ENCODE measurements around the gene BICD1.
"Not testable (repeated sequence)": the region's sequence is repeated elsewhere in the genome, so short reads cannot be mapped to it uniquely, and the experiment has no call there.

The BICD1 gene

DNA sequence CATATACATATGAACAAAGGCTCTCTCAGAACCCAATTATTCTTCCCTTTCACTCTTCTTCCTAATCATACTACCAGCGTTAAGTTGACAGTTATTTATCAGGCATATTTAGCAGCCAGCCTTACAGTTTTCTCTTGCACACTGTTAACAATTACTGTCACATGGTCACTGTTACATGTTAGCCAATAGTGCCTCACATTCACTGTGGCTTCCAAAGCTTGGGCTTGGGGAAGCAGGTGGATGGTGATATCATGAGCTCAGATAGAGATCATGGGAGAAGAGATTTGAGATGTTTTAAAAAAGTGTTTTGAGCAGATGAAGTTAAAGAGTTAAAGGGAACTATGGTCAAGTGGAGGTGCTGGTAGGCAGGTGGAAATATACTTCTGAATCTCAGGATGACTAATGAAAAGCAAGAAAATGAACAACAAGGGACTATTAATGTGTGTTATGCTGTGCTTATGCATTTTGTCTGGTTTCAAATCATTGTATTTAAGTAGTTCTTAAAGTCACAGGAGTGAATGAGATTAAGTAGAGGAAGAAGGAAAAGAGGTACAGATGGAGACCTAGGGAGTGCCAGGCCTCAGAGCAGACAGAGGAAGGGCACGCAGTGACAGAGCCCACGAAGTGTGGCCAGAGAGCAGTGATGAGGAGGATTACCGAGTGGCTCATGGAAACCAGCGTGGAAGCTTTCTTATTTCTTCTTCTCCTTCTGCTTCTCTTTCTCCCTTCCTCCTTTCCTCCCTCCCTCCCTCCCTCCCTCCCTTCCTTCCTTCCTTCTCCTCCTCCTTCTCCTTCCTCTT lies 39.6 kb downstream of the BICD1 start:
- DNase-seq = no peak

GRCh38 chr12:32148372-32148771 lies 41.7 kb downstream of the BICD1 start:
- DNase-seq = no peak

DNA sequence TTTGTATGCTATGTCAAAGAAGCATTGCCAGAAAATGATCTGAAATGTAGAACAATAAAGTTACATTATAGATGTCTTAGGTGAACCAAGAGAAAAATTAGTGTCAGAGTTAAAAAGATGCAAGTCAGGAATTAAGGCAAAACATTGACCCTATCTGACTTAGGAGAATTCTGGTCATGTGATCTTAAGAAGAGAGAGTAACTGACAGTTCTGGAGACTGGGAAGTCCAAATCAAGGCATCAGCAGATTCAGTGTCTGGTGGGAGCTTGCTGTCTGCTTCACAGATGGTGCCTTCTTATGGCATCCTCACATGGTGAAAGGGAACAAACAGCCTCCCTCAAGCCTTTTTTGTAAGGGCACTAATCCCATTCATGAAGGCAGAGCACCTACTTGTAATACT lies 42.8 kb downstream of the BICD1 start:
- no peak for DNase-seq

GRCh38 chr12:32151086-32151485 lies 44.4 kb downstream of the BICD1 start:
- no peak for DNase-seq

DNA sequence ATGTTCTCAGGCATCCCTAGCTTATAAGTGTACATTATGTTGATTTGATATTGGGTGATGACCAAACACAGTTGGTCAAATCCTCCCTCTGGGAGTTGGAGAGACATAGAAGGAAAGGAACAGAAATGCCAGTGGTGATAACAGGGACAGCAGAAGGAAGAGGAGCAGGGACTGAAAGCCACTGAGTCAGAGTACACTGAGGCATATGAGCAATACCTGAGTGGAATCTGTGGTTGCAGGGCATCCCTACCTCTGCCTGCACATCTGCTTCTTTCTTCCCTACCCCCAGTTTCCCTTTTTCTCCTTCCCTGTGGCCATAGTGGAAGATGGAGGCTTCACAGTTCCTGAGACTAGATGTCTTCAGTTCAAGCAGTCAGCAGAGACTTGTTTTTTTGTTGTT lies 44.9 kb downstream of the BICD1 start:
- DNase-seq = no peak

DNA sequence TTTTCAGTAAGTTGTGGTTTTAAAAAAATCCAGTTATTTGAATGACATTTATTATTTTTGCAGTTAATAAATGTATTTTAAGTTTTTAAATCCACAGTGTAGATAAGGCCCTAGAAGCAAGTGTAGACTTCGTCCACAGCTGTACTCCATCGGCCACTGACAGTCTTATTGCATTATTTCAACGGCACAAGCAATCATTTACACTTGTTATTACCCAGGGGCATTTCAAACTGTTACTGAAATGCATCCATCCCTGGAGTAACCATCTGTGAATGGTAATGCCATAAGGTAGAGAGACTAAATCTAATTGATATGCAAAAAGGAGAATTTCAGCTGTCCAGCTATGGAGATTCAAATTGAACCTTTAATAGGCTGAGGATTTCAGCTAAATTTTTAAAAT lies 48.4 kb downstream of the BICD1 start:
- DNase-seq = no peak

GRCh38 chr12:32155961-32156529 lies 49.4 kb downstream of the BICD1 start:
- DNase-seq = no peak

DNA sequence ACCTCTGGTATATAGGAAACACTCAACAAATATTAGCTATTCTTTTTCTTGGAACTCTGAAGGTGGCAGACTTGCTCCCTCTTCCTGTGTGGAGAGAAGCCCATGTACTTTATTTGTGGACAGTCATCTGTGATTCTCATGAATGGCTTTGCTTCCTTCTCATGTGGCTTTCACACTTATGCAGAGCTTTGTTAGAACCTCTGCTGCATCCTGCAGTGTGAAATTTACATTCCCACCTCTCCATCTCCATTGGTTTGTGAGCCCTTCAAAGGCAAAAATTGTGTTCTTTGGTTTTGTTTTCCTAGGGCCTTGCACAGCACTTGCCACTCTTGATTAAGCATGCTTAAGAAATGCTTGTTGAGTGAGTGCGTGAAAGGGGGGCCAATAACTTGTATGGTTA lies 51.9 kb downstream of the BICD1 start:
- DNase-seq = no peak

GRCh38 chr12:32159381-32159780 lies 52.7 kb downstream of the BICD1 start:
- DNase-seq = no peak

GRCh38 chr12:32159925-32160324 lies 53.3 kb downstream of the BICD1 start:
- no peak for DNase-seq

- DNase-seq = no peak
These were observed 54.4 kb downstream of the BICD1 start for GRCh38 chr12:32161058-32161457.

GRCh38 chr12:32163596-32163995 lies 56.9 kb downstream of the BICD1 start:
- no peak for DNase-seq

GRCh38 chr12:32166510-32166909 lies 59.9 kb downstream of the BICD1 start:
- DNase-seq = no peak

- no peak for DNase-seq
These were observed 63.9 kb downstream of the BICD1 start for GRCh38 chr12:32170437-32170998.

GRCh38 chr12:32171211-32171610 lies 64.6 kb downstream of the BICD1 start:
- no peak for DNase-seq

GRCh38 chr12:32176606-32177005 lies 70.0 kb downstream of the BICD1 start:
- DNase-seq = no peak

GRCh38 chr12:32178341-32179010 lies 71.8 kb downstream of the BICD1 start:
- DNase-seq = no peak

DNA sequence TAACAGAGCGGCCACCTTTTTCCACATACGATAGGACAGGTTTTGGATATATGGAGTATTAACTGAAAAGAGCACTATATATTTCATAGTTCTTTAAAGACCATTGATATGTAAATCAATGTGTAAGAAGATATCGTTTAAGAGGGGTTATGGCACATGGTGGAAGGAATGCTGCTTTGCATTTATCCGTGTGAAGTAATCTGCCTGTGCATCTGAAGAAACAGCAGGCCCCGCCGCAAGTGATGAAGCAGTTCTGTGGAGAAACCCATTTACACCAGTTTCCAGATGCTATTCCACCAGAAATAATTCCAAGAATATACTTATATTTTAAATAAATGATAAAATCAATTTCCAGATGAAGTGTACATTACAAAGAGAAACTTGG lies 72.4 kb downstream of the BICD1 start:
- DNase-seq = no peak

DNA sequence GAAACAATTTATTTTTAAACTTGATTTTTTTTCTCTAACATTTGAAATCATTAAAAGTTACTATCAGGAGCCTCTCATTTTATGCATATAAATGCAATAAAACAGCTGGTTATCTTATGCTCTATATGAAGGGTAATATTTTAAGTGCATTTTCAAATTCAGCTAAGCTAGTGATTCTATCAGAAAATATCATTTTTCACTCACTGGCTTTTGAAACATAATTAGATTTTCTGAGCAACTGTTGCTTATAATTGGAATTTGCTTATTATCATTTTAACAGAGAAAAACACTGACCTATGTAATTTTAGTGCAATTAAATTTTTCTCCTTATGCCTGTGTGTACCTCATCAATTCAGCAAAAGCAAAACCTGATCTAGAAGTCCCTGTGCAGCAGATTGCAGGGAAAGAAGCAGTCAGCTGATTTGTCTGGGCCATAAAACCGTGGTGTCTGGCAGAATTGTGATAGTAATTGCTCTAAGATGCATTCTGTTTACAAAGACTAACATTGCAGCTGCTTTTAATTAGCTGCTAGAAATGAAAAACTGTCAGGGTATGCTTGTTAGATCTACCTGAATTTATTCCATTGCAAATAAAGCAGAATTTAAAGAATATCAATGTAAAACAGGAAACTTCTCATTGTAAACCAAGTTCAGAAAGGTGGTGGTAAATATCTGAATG lies 75.0 kb downstream of the BICD1 start:
- no peak for DNase-seq

- DNase-seq = no peak
These were observed 77.0 kb downstream of the BICD1 start for GRCh38 chr12:32183650-32184049.

- not testable (repeated sequence) for DNase-seq
These were observed 80.5 kb downstream of the BICD1 start for GRCh38 chr12:32187127-32187526.

DNA sequence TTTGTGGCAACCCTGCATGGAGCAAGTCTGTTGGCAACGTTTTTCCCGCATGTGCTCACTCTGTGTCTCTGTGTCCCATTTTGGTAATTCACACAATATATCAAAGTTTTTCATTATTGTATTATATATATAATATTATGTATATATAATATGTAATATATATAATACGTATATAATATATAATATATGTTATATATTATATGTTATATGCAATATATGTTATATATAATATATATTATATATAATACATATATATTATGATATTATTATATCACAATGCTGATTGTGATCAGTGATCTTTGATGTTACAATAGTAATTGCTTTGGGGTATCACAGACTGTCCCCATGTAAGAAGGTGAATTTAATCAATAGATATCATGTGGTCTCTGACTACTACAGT lies 84.8 kb downstream of the BICD1 start:
- DNase-seq = no peak
